ENCODE data around the gene PERM1. TPM values are rescaled to one million over a fixed set of nuclear protein-coding genes. Genes with fewer than 3 reads are reported as not detected.

Gene PERM1
- total and polyA plus RNA-seq, 2 of the 13 experiments (the other 11 are each of a cell fraction or from before 2014, with no cell fraction given), result 0.04 to 0.29 TPM

GRCh38 chr1:1013922-1014648, 32.2 kb upstream of the PERM1 start (continued):
- TF ChIP-seq UBTF (CRISPR knock-in tag; IDR thresholded peaks at IDR 0.05), result peak; percentile 57; the same call in 1 of the 2 replicates
- TF ChIP-seq TARDBP (CRISPR knock-in tag; IDR thresholded peaks at IDR 0.05), result no peak
- peak; percentile 49; the same call in 1 of the 2 replicates for TF ChIP-seq MYC (CRISPR knock-in tag; IDR thresholded peaks at IDR 0.05; ENCODE audit: borderline replicate concordance)
- no peak for TF ChIP-seq SIN3B (IDR thresholded peaks at IDR 0.05; ENCODE audit: low read length)

GRCh38 chr1:1013105-1013921, 31.4 kb upstream of the PERM1 start, which contains the start of gene ISG15:
TSS of gene ISG15 (plus strand) at chr1:1013497. CDS start at chr1:1013574, 77 bp downstream.
- 2% methylated on average over 9 of the region's 30 CpGs for WGBS (ENCODE audit: low lambda C conversion rate)
- intact Hi-C loops (cut with micrococcal nuclease; ENCODE audit: unreplicated experiment), result loop anchor here (5.0 kb wide), 1 partner anchor 44 kb away; no protein-coding TSS in a partner anchor
- Histone ChIP-seq H2AFZ (ENCODE audit: low read length) (no peak within 1 kb of the TSS), H3K4me2 (ENCODE audit: low read depth, low read length) (peak within 1 kb of the TSS; percentile 99), H3K27me3 (ENCODE audit: control insufficient read depth in 1 of 2, insufficient read depth in 2 of 2, low read length in 2 of 2) (no peaks in the 10 kb centered on the region; a peak in 1 of 5 replicates), H3K4me1 (ENCODE audit: insufficient read depth, low read length) (peaks cover 43% of the 10 kb centered on the region), H3K27ac (ENCODE audit: extremely low read length, insufficient read depth, low read length) (peak within 1 kb of the TSS; percentile 60), H3K9ac (ENCODE audit: insufficient read depth, low read depth, low read length) (peak within 1 kb of the TSS; percentile 72), H4K20me1 (ENCODE audit: insufficient read depth, low read length) (no peaks in the 10 kb centered on the region), H3K36me3 (replicated peaks in 1 of 2; ENCODE audit: control insufficient read depth in 1 of 2, insufficient read depth in 2 of 2, low read length in 2 of 2) (no peaks in the 10 kb centered on the region), H3K79me2 (ENCODE audit: insufficient read depth, low read length) (no peaks in the 10 kb centered on the region), H3K4me3 (replicated peaks in 1 of 3; ENCODE audit: insufficient read depth in 1 of 3, low read depth in 2 of 3, low read length in 3 of 3) (peak within 1 kb of the TSS; percentile 69 to 98 (median 86)), H3K9me3 (ENCODE audit: low read length) (no peaks in the 10 kb centered on the region)
- FAIRE-seq (peak; percentile 72), DNase-seq (ENCODE audit: low spot score) (peak; percentile 73), ATAC-seq (peak; percentile 87)
- in situ Hi-C loops (cut with HindIII; ENCODE audit: extremely low pct_ligation_motif_present, low pct_unique_long_range_greater_than_20kb), result no loop called here
- no TSS peak for BruUV-seq (replicated peaks)
- POLR2A ChIA-PET, result interaction anchor here (0.7 to 2.1 kb wide), 9 partner anchors 8 to 274 kb away, joined by 3 to 13 read pairs (median 5); partner anchors contain the start of gene HES4
- CTCF ChIA-PET (ENCODE audit: low intra/inter-chr PET ratio, low total read pairs), result interaction anchor here (1.2 to 2.8 kb wide), 2 partner anchors 51 kb away, joined by 3 to 15 read pairs; no protein-coding TSS in a partner anchor
- TF ChIP-seq NFRKB (IDR thresholded peaks at IDR 0.05) (no peak), KMT2B (CRISPR knock-in tag; IDR thresholded peaks at IDR 0.05) (peak; percentile 55; the same call in 1 of the 2 replicates), ZNF362 (CRISPR knock-in tag; IDR thresholded peaks at IDR 0.05; ENCODE audit: borderline replicate concordance) (no peak), MYNN (CRISPR knock-in tag; IDR thresholded peaks at IDR 0.05; ENCODE audit: low read depth) (no peak), YEATS2 (CRISPR knock-in tag; IDR thresholded peaks at IDR 0.05; ENCODE audit: borderline replicate concordance) (peak; percentile 35; the same call in 1 of the 2 replicates), HNF1A (IDR thresholded peaks at IDR 0.05; ENCODE audit: low read depth) (no peak), HNF1A (CRISPR knock-in tag; IDR thresholded peaks at IDR 0.05; ENCODE audit: borderline replicate concordance) (peak; percentile 24; the same call in 1 of the 2 replicates), ZSCAN25 (CRISPR knock-in tag; IDR thresholded peaks at IDR 0.05) (peak; percentile 47; the same call in 1 of the 2 replicates), ZNF44 (CRISPR knock-in tag; IDR thresholded peaks at IDR 0.05) (no peak)
